Fibroblast of lung (primary cell): ENCODE data around the gene METTL18.

Source experiments
- CTCF ChIP-seq, 2 donors: IDR thresholded peaks in 1 of 2; conservative IDR thresholded peaks in 1 of 2; 1 replicate in 1 of 2; 2 replicates in 1 of 2; pipeline ENCODE4 v1.5.1; 2011 to 2012; ENCODE audit warnings: low read length in 2 of 2, control low read depth in 1 of 2, inconsistent platforms in 1 of 2, low read depth in 1 of 2, mild to moderate bottlenecking in 1 of 2
- EZH2 ChIP-seq: IDR thresholded peaks from 2 replicates; pipeline ENCODE4 v1.5.1; 2012; ENCODE audit warnings: low read length, control low read depth, mild to moderate bottlenecking; ENCODE audit errors: missing control alignments

- TF ChIP-seq CTCF (conservative IDR thresholded peaks at IDR 0.05 in 1 of 2, IDR thresholded peaks at IDR 0.05 in 1 of 2; ENCODE audit: low read depth in 1 of 2, low read length in 2 of 2) (no peak), EZH2 (no peak)
These were observed 29.8 kb downstream of the METTL18 start for GRCh38 chr1:169764919-169765318.
